ENCODE data around the gene BICC1. TPM values are rescaled to one million over a fixed set of nuclear protein-coding genes. Genes with fewer than 3 reads are reported as not detected.

BICC1 gene
- total and polyA plus RNA-seq, 12 donors: 4.5 to 25.9 (median 9.8) TPM

- Histone ChIP-seq H3K27ac (no peak overlapping the region), H3K27me3 (no peaks in the 10 kb centered on the region), H3K9me3 (replicated peaks in 1 of 3) (no peaks in the 10 kb centered on the region), H3K4me1 (replicated peaks in 1 of 2) (no peaks in the 10 kb centered on the region), H3K4me3 (no peak overlapping the region), H3K36me3 (replicated peaks in 1 of 2) (no peaks in the 10 kb centered on the region)
- intact Hi-C loops (cut with DNase I): no loop called here
- TF ChIP-seq CTCF (IDR thresholded peaks at IDR 0.05): no peak
- no peak for TF ChIP-seq POLR2A (IDR thresholded peaks at IDR 0.05)
- no peak for DNase-seq
Observed at GRCh38 chr10:58672845-58673244, 160.2 kb downstream of the BICC1 start.

DNA sequence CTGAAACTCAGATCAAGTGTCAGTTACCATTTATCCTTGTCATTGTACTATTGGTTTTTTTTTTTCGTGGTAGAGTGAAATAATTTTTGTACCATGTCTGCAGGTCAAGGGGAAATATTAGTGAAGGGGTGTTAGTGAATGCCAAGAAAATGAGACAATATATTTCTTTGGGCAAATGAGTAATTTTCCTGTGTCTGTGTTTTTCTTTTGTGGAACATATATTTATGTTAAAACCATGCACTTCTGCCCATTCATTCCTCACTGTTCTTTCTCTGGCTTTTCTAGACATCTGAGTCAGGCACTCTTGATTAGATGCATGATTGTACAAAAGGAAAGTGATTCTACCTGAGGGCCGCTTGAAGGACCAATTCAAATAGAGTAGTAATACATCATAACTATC lies 161.6 kb downstream of the BICC1 start:
- Histone ChIP-seq H3K27ac (no peak overlapping the region), H3K27me3 (no peaks in the 10 kb centered on the region), H3K36me3 (replicated peaks in 1 of 2) (no peaks in the 10 kb centered on the region), H3K9me3 (replicated peaks in 1 of 3) (no peaks in the 10 kb centered on the region), H3K4me1 (replicated peaks in 1 of 2) (no peaks in the 10 kb centered on the region), H3K4me3 (no peak overlapping the region)
- intact Hi-C loops (cut with DNase I): no loop called here
- WGBS, 4 donors: 66 to 78% (median 73%) methylated on average over 2 of the region's 2 CpGs
- no peak for DNase-seq
- no peak for TF ChIP-seq POLR2A (IDR thresholded peaks at IDR 0.05)
- no peak for TF ChIP-seq CTCF (IDR thresholded peaks at IDR 0.05)

DNA sequence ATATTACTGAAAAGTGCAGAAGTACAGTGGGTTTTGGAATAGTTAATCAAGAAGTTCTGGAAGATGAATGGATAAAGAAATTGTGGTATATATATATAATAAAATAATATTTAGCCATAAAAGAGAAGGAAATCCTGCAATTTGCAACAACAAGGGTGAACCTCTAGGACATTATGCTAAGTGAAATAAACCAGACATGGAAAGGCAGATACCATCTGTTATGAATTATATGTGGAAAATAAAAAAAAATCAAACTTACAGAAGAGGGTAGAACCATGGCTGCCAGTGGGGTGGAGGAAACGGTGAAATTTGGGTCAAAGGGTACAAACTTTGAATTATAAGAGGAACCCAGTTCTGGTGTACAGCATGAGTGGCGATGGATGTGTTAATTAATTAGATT lies 162.6 kb downstream of the BICC1 start:
- Histone ChIP-seq H3K36me3 (replicated peaks in 1 of 2) (no peaks in the 10 kb centered on the region), H3K27ac (no peak overlapping the region), H3K4me3 (no peak overlapping the region), H3K4me1 (replicated peaks in 1 of 2) (no peaks in the 10 kb centered on the region), H3K9me3 (replicated peaks in 1 of 3) (no peaks in the 10 kb centered on the region), H3K27me3 (no peaks in the 10 kb centered on the region)
- DNase-seq: no peak
- WGBS, 4 donors: 88 to 95% (median 93%) methylated on average over 2 of the region's 2 CpGs
- intact Hi-C loops (cut with DNase I): no loop called here
- TF ChIP-seq POLR2A (IDR thresholded peaks at IDR 0.05): no peak
- no peak for TF ChIP-seq CTCF (IDR thresholded peaks at IDR 0.05)

- TF ChIP-seq CTCF (IDR thresholded peaks at IDR 0.05): no peak
- TF ChIP-seq POLR2A (IDR thresholded peaks at IDR 0.05): no peak
- Histone ChIP-seq H3K9me3 (replicated peaks in 1 of 3) (peaks cover 0 to 5% (median 0%) of the 10 kb centered on the region in 3 donors), H3K36me3 (replicated peaks in 1 of 2) (no peaks in the 10 kb centered on the region), H3K4me1 (replicated peaks in 1 of 2) (no peaks in the 10 kb centered on the region), H3K27me3 (no peaks in the 10 kb centered on the region), H3K27ac (no peak overlapping the region), H3K4me3 (no peak overlapping the region)
- DNase-seq: no peak
- WGBS, 4 donors: 68 to 86% (median 78%) methylated on average over 2 of the region's 2 CpGs
- intact Hi-C loops (cut with DNase I): no loop called here
Observed at GRCh38 chr10:58691528-58691927, 178.9 kb downstream of the BICC1 start.
